Breast epithelium (tissue), 3 donors: ENCODE results near the gene RAB14.

Experiments used
- POLR2A ChIP-seq: fragments of 450-650 bp; IDR thresholded peaks from one replicate; pipeline ENCODE4 v1.6.1; 2016; ENCODE audit warnings: antibody characterized with exemption, mild to moderate bottlenecking, moderate library complexity
- POLR2AphosphoS5 ChIP-seq, 3 donors: sonication (generic); formaldehyde crosslinking; IDR thresholded peaks; one replicate each; pipeline ENCODE4 v1.6.1; 2017; ENCODE audit warnings: antibody characterized with exemption in 3 of 3
- TF ChIP-seq, protein P1 (sequence below), 3 donors: fragments of 450-650 bp; IDR thresholded peaks; one replicate each; pipeline ENCODE4 v1.5.1; 2016 to 2017; ENCODE audit warnings: antibody characterized with exemption in 3 of 3, mild to moderate bottlenecking in 3 of 3, moderate library complexity in 3 of 3

- TF ChIP-seq, protein P1, sequence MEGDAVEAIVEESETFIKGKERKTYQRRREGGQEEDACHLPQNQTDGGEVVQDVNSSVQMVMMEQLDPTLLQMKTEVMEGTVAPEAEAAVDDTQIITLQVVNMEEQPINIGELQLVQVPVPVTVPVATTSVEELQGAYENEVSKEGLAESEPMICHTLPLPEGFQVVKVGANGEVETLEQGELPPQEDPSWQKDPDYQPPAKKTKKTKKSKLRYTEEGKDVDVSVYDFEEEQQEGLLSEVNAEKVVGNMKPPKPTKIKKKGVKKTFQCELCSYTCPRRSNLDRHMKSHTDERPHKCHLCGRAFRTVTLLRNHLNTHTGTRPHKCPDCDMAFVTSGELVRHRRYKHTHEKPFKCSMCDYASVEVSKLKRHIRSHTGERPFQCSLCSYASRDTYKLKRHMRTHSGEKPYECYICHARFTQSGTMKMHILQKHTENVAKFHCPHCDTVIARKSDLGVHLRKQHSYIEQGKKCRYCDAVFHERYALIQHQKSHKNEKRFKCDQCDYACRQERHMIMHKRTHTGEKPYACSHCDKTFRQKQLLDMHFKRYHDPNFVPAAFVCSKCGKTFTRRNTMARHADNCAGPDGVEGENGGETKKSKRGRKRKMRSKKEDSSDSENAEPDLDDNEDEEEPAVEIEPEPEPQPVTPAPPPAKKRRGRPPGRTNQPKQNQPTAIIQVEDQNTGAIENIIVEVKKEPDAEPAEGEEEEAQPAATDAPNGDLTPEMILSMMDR (IDR thresholded peaks at IDR 0.05) = no peak
- TF ChIP-seq POLR2A = no peak
- no peak for TF ChIP-seq POLR2AphosphoS5 (IDR thresholded peaks at IDR 0.05)
Observed at GRCh38 chr9:121168052-121168451, 33.6 kb downstream of the RAB14 start.
